ENCODE results near the gene KCND2. TPM values are rescaled to one million over a fixed set of nuclear protein-coding genes. Genes with fewer than 3 reads are reported as not detected.
"Not testable (repeated sequence)": the region's sequence is repeated elsewhere in the genome, so short reads cannot be mapped to it uniquely, and the experiment has no call there.

Gene KCND2
- not detected for total RNA-seq

GRCh38 chr7:120272701-120273475 lies at the start of gene KCND2:
Gene KCND2 (plus strand): TSS chr7:120273175.
- ATAC-seq: no peak
- CTCF ChIA-PET: no interaction called here
- POLR2A ChIA-PET: no interaction called here
- Mint-ChIP-seq H3K4me3 (peak within 1 kb of the TSS; percentile 44), H3K27ac (no peak within 1 kb of the TSS), H3K9me3 (no peaks in the 10 kb centered on the region), H3K27me3 (peaks cover 28% of the 10 kb centered on the region), H3K4me1 (ENCODE audit: low read depth) (peaks cover 4% of the 10 kb centered on the region), H3K36me3 (ENCODE audit: low read depth) (no peaks in the 10 kb centered on the region)
- intact Hi-C loops (cut with micrococcal nuclease): no loop called here
- no peak for TF ChIP-seq CTCF (IDR thresholded peaks at IDR 0.05)
- DNase-seq: no peak

GRCh38 chr7:120226188-120226587 lies 46.8 kb upstream of the KCND2 start:
- POLR2A ChIA-PET: no interaction called here
- peaks cover 2% of the 10 kb centered on the region for H3K9me3 Mint-ChIP-seq
- ATAC-seq: no peak

GRCh38 chr7:120227255-120227654 lies 45.7 kb upstream of the KCND2 start:
- DNase-seq (no peak), ATAC-seq (no peak)
- Mint-ChIP-seq H3K27ac (no peak overlapping the region), H3K4me3 (no peak overlapping the region), H3K9me3 (peaks cover 2% of the 10 kb centered on the region), H3K36me3 (ENCODE audit: low read depth) (no peaks in the 10 kb centered on the region), H3K27me3 (no peaks in the 10 kb centered on the region), H3K4me1 (ENCODE audit: low read depth) (no peaks in the 10 kb centered on the region)
- intact Hi-C loops (cut with micrococcal nuclease): no loop called here
- no peak for TF ChIP-seq CTCF (IDR thresholded peaks at IDR 0.05)
- POLR2A ChIA-PET: no interaction called here
- CTCF ChIA-PET: no interaction called here

More at GRCh38 chr7:120226188-120226587, 46.8 kb upstream of the KCND2 start:
- H3K27ac Mint-ChIP-seq: no peak overlapping the region
- H3K4me3 Mint-ChIP-seq: no peak overlapping the region
- no peak for DNase-seq
- intact Hi-C loops (cut with micrococcal nuclease): no loop called here
- no peaks in the 10 kb centered on the region for H3K36me3 Mint-ChIP-seq (ENCODE audit: low read depth)
- no peak for TF ChIP-seq CTCF (IDR thresholded peaks at IDR 0.05)
- H3K4me1 Mint-ChIP-seq (ENCODE audit: low read depth): no peaks in the 10 kb centered on the region
- CTCF ChIA-PET: interaction anchor here (1.0 kb wide), 1 partner anchor 9 kb away, joined by 3 read pairs; no protein-coding TSS in a partner anchor
- H3K27me3 Mint-ChIP-seq: no peaks in the 10 kb centered on the region

GRCh38 chr7:120229084-120229483 lies 43.9 kb upstream of the KCND2 start:
- intact Hi-C loops (cut with micrococcal nuclease): no loop called here
- Mint-ChIP-seq H3K27me3 (no peaks in the 10 kb centered on the region), H3K36me3 (ENCODE audit: low read depth) (no peaks in the 10 kb centered on the region), H3K4me3 (no peak overlapping the region), H3K27ac (no peak overlapping the region), H3K9me3 (peaks cover 2% of the 10 kb centered on the region), H3K4me1 (ENCODE audit: low read depth) (no peaks in the 10 kb centered on the region)
- POLR2A ChIA-PET: no interaction called here
- DNase-seq (no peak), ATAC-seq (no peak)
- CTCF ChIA-PET: no interaction called here
- no peak for TF ChIP-seq CTCF (IDR thresholded peaks at IDR 0.05)

DNA sequence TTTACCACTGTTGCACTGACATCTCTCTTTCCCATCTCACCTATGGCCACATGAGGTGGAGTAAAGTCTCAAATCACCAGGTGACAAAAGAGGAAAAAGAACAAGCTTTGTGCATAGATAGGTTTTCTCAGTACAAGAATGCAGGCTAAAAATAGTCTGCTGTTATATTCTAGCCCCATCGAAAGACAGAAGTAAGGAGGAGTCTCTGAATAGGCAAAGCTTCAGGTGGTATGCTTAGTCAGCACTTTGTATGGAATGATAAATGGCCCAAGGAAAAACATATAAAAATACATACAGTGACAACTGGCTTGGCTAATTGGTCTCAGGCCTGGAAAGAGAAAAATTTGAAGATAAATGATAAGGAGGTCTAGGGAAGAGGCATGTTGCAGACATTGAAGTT lies 39.6 kb upstream of the KCND2 start:
- Mint-ChIP-seq H3K36me3 (ENCODE audit: low read depth) (no peaks in the 10 kb centered on the region), H3K4me3 (no peak overlapping the region), H3K4me1 (ENCODE audit: low read depth) (no peaks in the 10 kb centered on the region), H3K9me3 (peaks cover 2% of the 10 kb centered on the region), H3K27me3 (no peaks in the 10 kb centered on the region), H3K27ac (no peak overlapping the region)
- CTCF ChIA-PET: no interaction called here
- no peak for TF ChIP-seq CTCF (IDR thresholded peaks at IDR 0.05)
- intact Hi-C loops (cut with micrococcal nuclease): no loop called here
- DNase-seq (no peak), ATAC-seq (no peak)
- POLR2A ChIA-PET: no interaction called here

DNA sequence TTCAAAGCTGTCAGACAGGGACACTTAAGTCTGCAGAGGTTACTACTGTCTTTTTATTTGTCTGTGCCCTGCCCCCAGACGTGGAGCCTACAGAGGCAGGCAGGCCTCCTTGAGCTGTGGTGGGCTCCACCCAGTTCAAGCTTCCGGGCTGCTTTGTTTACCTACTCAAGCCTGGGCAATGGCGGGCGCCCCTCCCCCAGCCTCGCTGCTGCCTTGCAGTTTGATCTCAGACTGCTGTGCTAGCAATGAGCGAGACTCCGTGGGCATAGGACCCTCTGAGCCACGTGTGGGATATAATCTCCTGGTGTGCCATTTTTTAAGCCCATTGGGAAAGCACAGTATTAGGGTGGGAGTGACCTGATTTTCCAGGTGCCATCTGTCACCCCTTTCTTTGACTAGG lies 32.6 kb upstream of the KCND2 start:
- H3K27me3 Mint-ChIP-seq; POLR2A ChIA-PET; CTCF ChIA-PET; ATAC-seq; H3K4me3 Mint-ChIP-seq; H3K27ac Mint-ChIP-seq; H3K9me3 Mint-ChIP-seq; H3K36me3 Mint-ChIP-seq (ENCODE audit: low read depth); DNase-seq; intact Hi-C loops (cut with micrococcal nuclease); H3K4me1 Mint-ChIP-seq (ENCODE audit: low read depth): not testable (repeated sequence)

Data from activated CD8-positive, alpha-beta T cell treated with anti-CD3 and anti-CD28 coated beads for 36 hours (primary cell).